IMR-90 (cell line): ENCODE data around the gene CELA2A. TPM values are rescaled to one million over a fixed set of nuclear protein-coding genes. Genes with fewer than 3 reads are reported as not detected.
"Not testable (repeated sequence)": the region's sequence is repeated elsewhere in the genome, so short reads cannot be mapped to it uniquely, and the experiment has no call there.

Experiments used
- ATAC-seq: fragments of 200-7000 bp; cut with Tn5 transposase; 2 replicates; pipeline ENCODE4 v1.9.1; 2020; ENCODE audit warnings: low read depth, mild to moderate bottlenecking, moderate library complexity
- BruUV-seq: library from RNA; stranded (reverse); fragments of 400-500 nt; replicated peaks from 2 replicates; lab custom pipeline; 2021; lab: Mats Ljungman, UMichigan
- CTCF ChIA-PET: fragments of 300-600 bp; formaldehyde crosslinking; extraction: SDS; loops from one replicate; lab custom pipeline; 2021; ENCODE audit warnings: antibody characterized with exemption; lab: Yijun Ruan, JAX
- POLR2A ChIA-PET: fragments of 300-600 bp; sonication (Branson Sonifier 250); formaldehyde crosslinking; loops from one replicate; lab custom pipeline; 2022; ENCODE audit warnings: antibody characterized with exemption; ENCODE audit not compliant: unreplicated experiment; lab: Charles Lee
- DNase-seq: peaks from one replicate; pipeline ENCODE4 v3.0.0; 2013
- H2AFZ ChIP-seq: replicated peaks from 2 replicates; pipeline ENCODE3; 2013; ENCODE audit warnings: low read length, mild to moderate bottlenecking; ENCODE audit not compliant: poor library complexity
- H2AK5ac ChIP-seq: 2 replicates; pipeline ENCODE4 v1.6.1; 2013; ENCODE audit warnings: low read depth, low read length, inconsistent platforms
- H2AK9ac ChIP-seq: replicated peaks from 2 replicates; pipeline ENCODE3; 2013; ENCODE audit warnings: mild to moderate bottlenecking, low read depth, low read length, moderate library complexity; ENCODE audit not compliant: poor library complexity
- H2BK120ac ChIP-seq: 2 replicates; pipeline ENCODE4 v1.6.1; 2013; ENCODE audit warnings: low read depth, low read length, inconsistent platforms
- H2BK15ac ChIP-seq: 3 replicates; pipeline ENCODE4 v1.6.1; 2013; ENCODE audit warnings: low read depth, low read length, inconsistent platforms
- H2BK20ac ChIP-seq: 2 replicates; pipeline ENCODE4 v1.6.1; 2013; ENCODE audit warnings: low read depth, mild to moderate bottlenecking, inconsistent platforms, low read length, moderate library complexity
- H2BK5ac ChIP-seq: 2 replicates; pipeline ENCODE4 v1.6.1; 2013; ENCODE audit warnings: mild to moderate bottlenecking, low read depth, low read length, inconsistent platforms; ENCODE audit not compliant: poor library complexity, severe bottlenecking
- H3K14ac ChIP-seq: replicated peaks from 2 replicates; pipeline ENCODE4 v1.6.1; 2013; ENCODE audit warnings: low read depth, low read length, inconsistent platforms
- H3K18ac ChIP-seq: 2 replicates; pipeline ENCODE4 v1.6.1; 2013; ENCODE audit warnings: low read depth, low read length, control low read depth
- H3K23ac ChIP-seq: 2 replicates; pipeline ENCODE4 v1.6.1; 2013; ENCODE audit warnings: low read depth, low read length, inconsistent platforms
- H3K27ac ChIP-seq: 2 replicates; pipeline ENCODE4 v1.5.1; 2013; ENCODE audit warnings: mild to moderate bottlenecking, control low read depth, low read length; ENCODE audit not compliant: insufficient read depth
- H3K27me3 ChIP-seq: 2 replicates; pipeline ENCODE4 v1.6.1; 2013; ENCODE audit warnings: low read length; ENCODE audit not compliant: control insufficient read depth, insufficient read depth
- H3K36me3 ChIP-seq: 2 replicates; pipeline ENCODE4 v1.6.1; 2013; ENCODE audit warnings: low read length, mixed read lengths; ENCODE audit not compliant: control insufficient read depth, insufficient read depth
- H3K4ac ChIP-seq: 2 replicates; pipeline ENCODE4 v1.6.1; 2013; ENCODE audit warnings: low read depth, low read length, inconsistent platforms
- H3K4me1 ChIP-seq: 2 replicates; pipeline ENCODE4 v1.6.1; 2013; ENCODE audit warnings: low read length, mixed read lengths; ENCODE audit not compliant: control insufficient read depth, insufficient read depth
- H3K4me2 ChIP-seq: 2 replicates; pipeline ENCODE4 v1.6.1; 2013; ENCODE audit warnings: low read depth, mild to moderate bottlenecking, control low read depth, low read length, moderate library complexity
- H3K4me3 ChIP-seq: 2 replicates; pipeline ENCODE4 v1.5.1; 2013; ENCODE audit warnings: low read depth, mild to moderate bottlenecking, control low read depth, low read length, moderate library complexity; ENCODE audit not compliant: insufficient read depth
- H3K56ac ChIP-seq: 2 replicates; pipeline ENCODE4 v1.6.1; 2013; ENCODE audit warnings: low read length, inconsistent platforms; ENCODE audit not compliant: insufficient read depth; ENCODE audit errors: extremely low read depth
- H3K79me1 ChIP-seq, 2 experiments: 2 replicates each; pipeline ENCODE4 v1.6.1; 2013; ENCODE audit warnings: low read length in 2 of 2, inconsistent platforms in 1 of 2, low read depth in 1 of 2
- H3K9ac ChIP-seq: 2 replicates; pipeline ENCODE4 v1.6.1; 2013; ENCODE audit warnings: low read depth, low read length, control low read depth
- H3K9me1 ChIP-seq: 2 replicates; pipeline ENCODE4 v1.6.1; 2013; ENCODE audit warnings: low read length, inconsistent platforms; ENCODE audit not compliant: insufficient read depth
- H3K9me3 ChIP-seq: 2 replicates; pipeline ENCODE4 v1.6.1; 2013; ENCODE audit warnings: low read length; ENCODE audit not compliant: control insufficient read depth, insufficient read depth
- H4K20me1 ChIP-seq: 2 replicates; pipeline ENCODE4 v1.6.1; 2013; ENCODE audit warnings: low read length, inconsistent platforms; ENCODE audit not compliant: insufficient read depth
- H4K5ac ChIP-seq: 2 replicates; pipeline ENCODE4 v1.6.1; 2013; ENCODE audit warnings: mild to moderate bottlenecking, low read depth, low read length, control low read depth
- H4K8ac ChIP-seq, 2 experiments: 2 replicates each; pipeline ENCODE4 v1.6.1; 2013; ENCODE audit warnings: low read depth in 2 of 2, low read length in 2 of 2, control low read depth in 1 of 2, inconsistent platforms in 1 of 2
- H4K91ac ChIP-seq: 2 replicates; pipeline ENCODE4 v1.6.1; 2013; ENCODE audit warnings: low read depth, low read length, inconsistent platforms; ENCODE audit not compliant: insufficient read depth
- WGBS, 2 experiments: methylation state at CpG; one replicate each; pipeline versions ENCODE4 v1.1.5 to v1.1.7; 2013; ENCODE audit warnings: missing lambda C conversion rate in 2 of 2; ENCODE audit not compliant: insufficient read length in 1 of 2; ENCODE audit errors: extremely low coverage in 2 of 2; 5-methylcytosine and 5-hydroxymethylcytosine counted together
- dilution Hi-C: fragments of 300-500 bp; cut with HindIII; formaldehyde crosslinking; loops from one replicate; pipeline ENCODE4 v1.14.3; 2018; ENCODE audit warnings: low sequenced_read_pairs; ENCODE audit not compliant: unreplicated experiment
- in situ Hi-C: fragments of 300-500 bp; cut with MboI; formaldehyde crosslinking; loops from 3 replicates; pipeline ENCODE4 v1.14.3; 2019; ENCODE audit warnings: low sequenced_read_pairs, inconsistent platforms, mixed read lengths
- intact Hi-C: fragments of 100-400 bp; cut with micrococcal nuclease; formaldehyde crosslinking; loops from 2 replicates; pipeline ENCODE4 v1.10.0; 2022
- polyA plus RNA-seq, 3 experiments: library from polyadenylated mRNA; depleted of rRNA; stranded (reverse); fragments of >200 nt; gene quantifications; 2 replicates each; pipeline ENCODE4 v1.2.3, GENCODE V29; 2012; ENCODE audit warnings: low replicate concordance in 1 of 3
- total RNA-seq: library from RNA; depleted of rRNA; stranded (reverse); fragments of >200 nt; gene quantifications from 2 replicates; pipeline ENCODE4 v1.2.3, GENCODE V29; 2012

CELA2A gene
- total and polyA plus RNA-seq, 2 of the 4 experiments (the other 2 are of a cell fraction): not detected

- H4K8ac ChIP-seq, BruUV-seq, H3K23ac ChIP-seq, H2AK5ac ChIP-seq, H2AFZ ChIP-seq, H3K18ac ChIP-seq, H3K4me1 ChIP-seq, H3K4ac ChIP-seq, H3K79me1 ChIP-seq, H4K91ac ChIP-seq, DNase-seq, intact Hi-C loops, H3K4me2 ChIP-seq, H2AK9ac ChIP-seq, H2BK20ac ChIP-seq, CTCF ChIA-PET, H3K9me1 ChIP-seq, H4K20me1 ChIP-seq, H2BK15ac ChIP-seq, H2BK5ac ChIP-seq, H3K27me3 ChIP-seq, in situ Hi-C loops, H3K9ac ChIP-seq, POLR2A ChIA-PET, H3K27ac ChIP-seq, H4K5ac ChIP-seq, H2BK120ac ChIP-seq, H3K56ac ChIP-seq, dilution Hi-C loops, H3K4me3 ChIP-seq, H3K9me3 ChIP-seq, H3K14ac ChIP-seq, H3K36me3 ChIP-seq, ATAC-seq: not testable (repeated sequence)
- 73% methylated on average over 2 of the region's 16 CpGs; no CpG with 5 or more reads in 1 of the 2 experiments for WGBS, 2 experiments
Observed at GRCh38 chr1:15482983-15483543, 26.5 kb downstream of the CELA2A start.
